Neural progenitor cell (in vitro differentiated cells): ENCODE data around the gene BATF. TPM values are rescaled to one million over a fixed set of nuclear protein-coding genes. Genes with fewer than 3 reads are reported as not detected.

Source experiments
- DNase-seq: peaks from one replicate; pipeline ENCODE4 v3.0.0-alpha.2; 2016; ENCODE audit warnings: low spot score
- H2AFZ ChIP-seq: fragments of 200-600 bp; sonication (generic); replicated peaks from 2 replicates; pipeline ENCODE4 v1.6.1; 2016; ENCODE audit warnings: antibody characterized with exemption
- H3F3A ChIP-seq: fragments of 200-600 bp; sonication (generic); 2 replicates; pipeline ENCODE4 v1.6.1; 2016; ENCODE audit warnings: antibody characterized with exemption, low read depth
- H3K27ac ChIP-seq: fragments of 200-600 bp; sonication (generic); 2 replicates; pipeline ENCODE4 v1.5.1; 2016; ENCODE audit warnings: mild to moderate bottlenecking
- H3K27me3 ChIP-seq: fragments of 200-600 bp; sonication (generic); 2 replicates; pipeline ENCODE4 v1.6.1; 2016; ENCODE audit warnings: mild to moderate bottlenecking, moderate library complexity
- H3K36me3 ChIP-seq: fragments of 200-600 bp; sonication (generic); 2 replicates; pipeline ENCODE4 v1.5.1; 2016
- H3K4me1 ChIP-seq: fragments of 200-600 bp; sonication (generic); 2 replicates; pipeline ENCODE4 v1.6.1; 2016; ENCODE audit warnings: mixed run types
- H3K4me2 ChIP-seq: fragments of 200-600 bp; sonication (generic); 2 replicates; pipeline ENCODE4 v1.6.1; 2016
- H3K4me3 ChIP-seq: fragments of 200-600 bp; sonication (generic); 2 replicates; pipeline ENCODE4 v1.5.1; 2016
- H3K79me2 ChIP-seq: fragments of 200-600 bp; sonication (generic); 2 replicates; pipeline ENCODE4 v1.6.1; 2016; ENCODE audit warnings: low read depth
- H3K9ac ChIP-seq: fragments of 200-600 bp; sonication (generic); 2 replicates; pipeline ENCODE4 v1.6.1; 2016
- H3K9me3 ChIP-seq: fragments of 200-600 bp; sonication (generic); 2 replicates; pipeline ENCODE4 v1.5.1; 2016; ENCODE audit warnings: low read depth
- H4K20me1 ChIP-seq: fragments of 200-600 bp; sonication (generic); 2 replicates; pipeline ENCODE4 v1.6.1; 2016; ENCODE audit warnings: low read depth
- H3K27ac Mint-ChIP-seq: 3 replicates; pipeline ENCODE4 v1.8.0; 2021; ENCODE audit warnings: mixed read lengths
- H3K27me3 Mint-ChIP-seq: 2 replicates; pipeline ENCODE4 v1.8.0; 2022; ENCODE audit warnings: low read depth, mild to moderate bottlenecking, inconsistent platforms, moderate library complexity, mixed read lengths; ENCODE audit not compliant: insufficient read depth
- H3K36me3 Mint-ChIP-seq: 3 replicates; pipeline ENCODE4 v1.8.0; 2021; ENCODE audit warnings: mixed read lengths
- H3K4me1 Mint-ChIP-seq: 3 replicates; pipeline ENCODE4 v1.8.0; 2021; ENCODE audit warnings: mixed read lengths
- H3K4me3 Mint-ChIP-seq: 3 replicates; pipeline ENCODE4 v1.8.0; 2021; ENCODE audit warnings: mild to moderate bottlenecking, moderate library complexity, mixed read lengths
- H3K9me3 Mint-ChIP-seq: 3 replicates; pipeline ENCODE4 v1.8.0; 2020; ENCODE audit warnings: mixed read lengths
- EZH2 ChIP-seq: fragments of 200-600 bp; sonication (generic); IDR thresholded peaks from 2 replicates; pipeline ENCODE4 v1.6.1; 2017; ENCODE audit warnings: antibody characterized with exemption, mild to moderate bottlenecking, moderate library complexity
- EZH2phosphoT487 ChIP-seq: fragments of 200-600 bp; sonication (generic); IDR thresholded peaks from 2 replicates; pipeline ENCODE4 v1.6.1; 2017; ENCODE audit warnings: antibody characterized with exemption
- total RNA-seq: library from RNA; depleted of rRNA; stranded (reverse); fragments of >200 nt; gene quantifications from 2 replicates; pipeline ENCODE4 v1.2.3, GENCODE V29; 2015; ENCODE audit warnings: low replicate concordance
- TF ChIP-seq, protein P1 (sequence below): fragments of 200-600 bp; sonication (generic); IDR thresholded peaks from 2 replicates; pipeline ENCODE4 v1.5.1; 2017; ENCODE audit warnings: antibody characterized with exemption, mild to moderate bottlenecking

The BATF gene
- total RNA-seq, 1 donor from 2014 or later: not detected

DNA sequence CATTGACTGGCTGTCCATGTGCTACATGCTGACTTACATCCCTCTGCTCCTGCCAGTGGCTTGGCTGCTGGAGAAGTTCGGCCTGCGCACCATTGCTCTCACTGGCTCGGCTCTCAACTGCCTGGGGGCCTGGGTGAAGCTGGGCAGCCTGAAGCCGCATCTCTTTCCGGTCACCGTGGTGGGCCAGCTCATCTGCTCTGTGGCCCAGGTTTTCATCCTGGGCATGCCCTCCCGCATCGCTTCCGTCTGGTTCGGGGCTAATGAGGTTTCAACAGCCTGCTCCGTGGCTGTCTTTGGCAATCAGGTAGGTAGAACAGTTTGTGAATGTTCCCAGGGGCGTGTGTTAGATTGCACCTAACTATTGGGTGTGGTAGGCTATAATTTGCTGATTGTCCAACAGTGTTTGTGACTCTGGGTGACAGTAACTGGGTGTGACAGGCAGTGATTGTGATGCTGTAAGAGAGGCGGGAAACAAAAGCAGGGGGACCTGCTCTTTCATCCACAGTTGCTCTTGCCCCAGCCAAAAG lies 57.1 kb downstream of the BATF start:
- H3K27ac ChIP-seq: no peak overlapping the region
- no peak overlapping the region for H2AFZ ChIP-seq
- no peaks in the 10 kb centered on the region for H3K36me3 ChIP-seq
- peaks cover 5% of the 10 kb centered on the region for H3K27me3 Mint-ChIP-seq
- H3K4me1 ChIP-seq: no peaks in the 10 kb centered on the region
- peaks cover 2% of the 10 kb centered on the region for H3K9me3 Mint-ChIP-seq
- H3K9ac ChIP-seq: no peak overlapping the region
- peaks cover 10% of the 10 kb centered on the region for H3K27me3 ChIP-seq
- H3K79me2 ChIP-seq: no peaks in the 10 kb centered on the region
- peak overlapping the region; percentile 57 for H3K4me3 ChIP-seq
- TF ChIP-seq EZH2: no peak
- TF ChIP-seq, protein P1, sequence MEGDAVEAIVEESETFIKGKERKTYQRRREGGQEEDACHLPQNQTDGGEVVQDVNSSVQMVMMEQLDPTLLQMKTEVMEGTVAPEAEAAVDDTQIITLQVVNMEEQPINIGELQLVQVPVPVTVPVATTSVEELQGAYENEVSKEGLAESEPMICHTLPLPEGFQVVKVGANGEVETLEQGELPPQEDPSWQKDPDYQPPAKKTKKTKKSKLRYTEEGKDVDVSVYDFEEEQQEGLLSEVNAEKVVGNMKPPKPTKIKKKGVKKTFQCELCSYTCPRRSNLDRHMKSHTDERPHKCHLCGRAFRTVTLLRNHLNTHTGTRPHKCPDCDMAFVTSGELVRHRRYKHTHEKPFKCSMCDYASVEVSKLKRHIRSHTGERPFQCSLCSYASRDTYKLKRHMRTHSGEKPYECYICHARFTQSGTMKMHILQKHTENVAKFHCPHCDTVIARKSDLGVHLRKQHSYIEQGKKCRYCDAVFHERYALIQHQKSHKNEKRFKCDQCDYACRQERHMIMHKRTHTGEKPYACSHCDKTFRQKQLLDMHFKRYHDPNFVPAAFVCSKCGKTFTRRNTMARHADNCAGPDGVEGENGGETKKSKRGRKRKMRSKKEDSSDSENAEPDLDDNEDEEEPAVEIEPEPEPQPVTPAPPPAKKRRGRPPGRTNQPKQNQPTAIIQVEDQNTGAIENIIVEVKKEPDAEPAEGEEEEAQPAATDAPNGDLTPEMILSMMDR: no peak
- TF ChIP-seq EZH2phosphoT487: no peak
- DNase-seq: no peak
- peak overlapping the region; percentile 92 for H3K4me2 ChIP-seq
- no peaks in the 10 kb centered on the region for H3K36me3 Mint-ChIP-seq
- no peaks in the 10 kb centered on the region for H4K20me1 ChIP-seq
- H3K4me3 Mint-ChIP-seq: no peak overlapping the region
- H3K27ac Mint-ChIP-seq: peak overlapping the region; percentile 10
- H3K9me3 ChIP-seq: no peaks in the 10 kb centered on the region
- peaks cover 15% of the 10 kb centered on the region for H3K4me1 Mint-ChIP-seq
- H3F3A ChIP-seq: peaks cover 17% of the 10 kb centered on the region

DNA sequence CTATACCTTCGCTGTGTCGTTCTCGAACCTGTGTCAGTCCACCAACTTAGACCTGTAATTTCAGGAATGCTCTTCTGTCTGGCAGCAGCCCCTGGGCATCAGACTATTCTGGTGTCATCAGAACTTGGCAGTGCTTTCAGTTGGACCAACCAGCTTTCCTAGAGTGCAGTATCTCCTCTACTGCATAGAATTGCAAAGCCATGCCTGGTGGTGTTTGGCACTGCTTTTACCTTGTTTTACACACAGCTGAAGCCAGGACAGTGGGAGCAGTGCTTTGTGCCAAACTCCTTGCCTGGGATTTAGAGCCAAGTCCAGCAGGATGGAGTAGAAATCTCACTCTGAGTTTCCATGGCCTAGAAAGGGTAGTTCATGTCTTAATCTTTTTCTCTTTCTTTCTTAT lies 57.6 kb downstream of the BATF start:
- Histone ChIP-seq H3K4me2 (peak overlapping the region; percentile 31), H4K20me1 (no peaks in the 10 kb centered on the region), H3K4me1 (no peaks in the 10 kb centered on the region), H3K27ac (no peak overlapping the region), H3K9ac (no peak overlapping the region), H3F3A (peaks cover 17% of the 10 kb centered on the region), H3K27me3 (peaks cover 10% of the 10 kb centered on the region), H2AFZ (no peak overlapping the region), H3K36me3 (no peaks in the 10 kb centered on the region), H3K4me3 (no peak overlapping the region), H3K9me3 (no peaks in the 10 kb centered on the region), H3K79me2 (no peaks in the 10 kb centered on the region)
- H3K4me3 Mint-ChIP-seq: no peak overlapping the region
- H3K27ac Mint-ChIP-seq: no peak overlapping the region
- no peak for TF ChIP-seq EZH2phosphoT487
- no peak for TF ChIP-seq EZH2
- TF ChIP-seq, protein P1: no peak
- peaks cover 5% of the 10 kb centered on the region for H3K27me3 Mint-ChIP-seq
- peaks cover 19% of the 10 kb centered on the region for H3K4me1 Mint-ChIP-seq
- H3K9me3 Mint-ChIP-seq: no peaks in the 10 kb centered on the region
- DNase-seq: no peak
- H3K36me3 Mint-ChIP-seq: no peaks in the 10 kb centered on the region

DNA sequence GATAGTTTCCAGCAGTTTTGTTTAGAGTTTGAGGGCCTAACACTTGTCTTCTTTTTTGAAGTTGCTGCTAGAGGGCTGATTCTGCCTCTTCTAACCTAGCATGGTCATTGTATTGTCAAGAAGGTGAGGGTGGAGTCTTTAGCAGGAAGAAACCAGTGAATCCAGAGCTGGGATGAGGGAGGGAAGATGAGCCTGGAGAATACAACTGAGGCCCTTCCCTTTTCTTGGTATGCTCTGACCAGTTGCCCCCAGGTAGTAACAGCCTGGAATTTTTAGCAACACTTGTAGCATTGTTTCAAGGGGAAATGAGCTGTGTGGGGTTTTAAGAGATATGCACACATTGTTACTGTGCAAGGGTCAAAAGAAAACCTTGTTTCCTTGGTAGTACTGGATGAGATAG lies 65.1 kb downstream of the BATF start:
- no peak for DNase-seq
- Mint-ChIP-seq H3K27me3 (peaks cover 4% of the 10 kb centered on the region), H3K36me3 (peaks cover 3% of the 10 kb centered on the region), H3K27ac (no peak overlapping the region), H3K9me3 (peaks cover 5% of the 10 kb centered on the region), H3K4me1 (peaks cover 7% of the 10 kb centered on the region), H3K4me3 (no peak overlapping the region)
- H3K4me2 ChIP-seq: no peak overlapping the region
- H3K36me3 ChIP-seq: no peaks in the 10 kb centered on the region
- no peaks in the 10 kb centered on the region for H3F3A ChIP-seq
- no peak overlapping the region for H3K4me3 ChIP-seq
- peaks cover 11% of the 10 kb centered on the region for H3K4me1 ChIP-seq
- H2AFZ ChIP-seq: no peak overlapping the region
- H3K9me3 ChIP-seq: no peaks in the 10 kb centered on the region
- H3K27me3 ChIP-seq: no peaks in the 10 kb centered on the region
- no peak overlapping the region for H3K9ac ChIP-seq
- H4K20me1 ChIP-seq: no peaks in the 10 kb centered on the region
- H3K27ac ChIP-seq: no peak overlapping the region
- no peaks in the 10 kb centered on the region for H3K79me2 ChIP-seq
- TF ChIP-seq, protein P1: no peak
- TF ChIP-seq EZH2phosphoT487: no peak
- TF ChIP-seq EZH2: no peak
